ENCODE results near the gene RIPK4. TPM values are rescaled to one million over a fixed set of nuclear protein-coding genes. Genes with fewer than 3 reads are reported as not detected.

Gene RIPK4
- total and polyA plus RNA-seq, 4 donors = 4.7 to 22.6 (median 8.5) TPM

DNA sequence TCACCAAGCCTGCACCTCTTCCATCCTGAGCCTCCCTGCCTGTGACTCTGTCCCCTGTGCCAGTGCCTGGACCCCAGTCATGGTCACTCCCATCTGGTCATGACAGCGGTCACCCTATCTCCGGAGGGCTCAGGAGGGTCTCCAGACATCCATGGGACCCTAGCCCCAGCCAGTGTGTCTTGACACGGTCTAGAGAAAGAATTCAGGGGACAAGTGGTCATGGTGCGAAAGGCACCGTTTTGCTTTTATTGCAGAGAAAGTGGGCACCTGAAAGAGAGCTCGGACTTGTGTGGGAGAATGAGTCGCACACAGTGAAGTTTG lies 4.7 kb upstream of the RIPK4 start:
- Histone ChIP-seq H3K9me3 (ENCODE audit: control insufficient read depth in 4 of 4, low read length in 3 of 4) (no peaks in the 10 kb centered on the region), H3K36me3 (ENCODE audit: control insufficient read depth in 4 of 4, insufficient read depth in 3 of 4, low read depth in 1 of 4, low read length in 3 of 4) (no peaks in the 10 kb centered on the region), H3K4me3 (ENCODE audit: low read depth in 1 of 3, low read length in 3 of 3) (no peak overlapping the region), H3K27ac (ENCODE audit: low read depth in 1 of 2, low read length in 2 of 2) (no peak overlapping the region), H3K9ac (ENCODE audit: low read depth in 1 of 2, low read length in 2 of 2) (no peak overlapping the region), H3K4me1 (ENCODE audit: control insufficient read depth in 4 of 4, insufficient read depth in 4 of 4, low read length in 3 of 4) (peaks cover 2 to 21% (median 10%) of the 10 kb centered on the region in 4 donors), H3K27me3 (ENCODE audit: control insufficient read depth in 4 of 4, insufficient read depth in 4 of 4, low read length in 3 of 4) (no peaks in the 10 kb centered on the region)
- TF ChIP-seq HNF4A (conservative IDR thresholded peaks at IDR 0.05) (no peak), RAD21 (IDR thresholded peaks at IDR 0.05) (no peak), HNF4G (IDR thresholded peaks at IDR 0.05) (no peak), JUND (IDR thresholded peaks at IDR 0.05) (no peak), GABPA (IDR thresholded peaks at IDR 0.05 in 1 of 2, conservative IDR thresholded peaks at IDR 0.05 in 1 of 2) (no peak), SP1 (IDR thresholded peaks at IDR 0.05) (no peak), YY1 (IDR thresholded peaks at IDR 0.05) (no peak), EGR1 (IDR thresholded peaks at IDR 0.05; ENCODE audit: low read depth in 2 of 2) (no peak), NR2F2 (IDR thresholded peaks at IDR 0.05) (no peak), RXRA (IDR thresholded peaks at IDR 0.05) (no peak), TAF1 (conservative IDR thresholded peaks at IDR 0.05) (no peak), FOXA1 (IDR thresholded peaks at IDR 0.05) (no peak)
- TF ChIP-seq, protein P1, sequence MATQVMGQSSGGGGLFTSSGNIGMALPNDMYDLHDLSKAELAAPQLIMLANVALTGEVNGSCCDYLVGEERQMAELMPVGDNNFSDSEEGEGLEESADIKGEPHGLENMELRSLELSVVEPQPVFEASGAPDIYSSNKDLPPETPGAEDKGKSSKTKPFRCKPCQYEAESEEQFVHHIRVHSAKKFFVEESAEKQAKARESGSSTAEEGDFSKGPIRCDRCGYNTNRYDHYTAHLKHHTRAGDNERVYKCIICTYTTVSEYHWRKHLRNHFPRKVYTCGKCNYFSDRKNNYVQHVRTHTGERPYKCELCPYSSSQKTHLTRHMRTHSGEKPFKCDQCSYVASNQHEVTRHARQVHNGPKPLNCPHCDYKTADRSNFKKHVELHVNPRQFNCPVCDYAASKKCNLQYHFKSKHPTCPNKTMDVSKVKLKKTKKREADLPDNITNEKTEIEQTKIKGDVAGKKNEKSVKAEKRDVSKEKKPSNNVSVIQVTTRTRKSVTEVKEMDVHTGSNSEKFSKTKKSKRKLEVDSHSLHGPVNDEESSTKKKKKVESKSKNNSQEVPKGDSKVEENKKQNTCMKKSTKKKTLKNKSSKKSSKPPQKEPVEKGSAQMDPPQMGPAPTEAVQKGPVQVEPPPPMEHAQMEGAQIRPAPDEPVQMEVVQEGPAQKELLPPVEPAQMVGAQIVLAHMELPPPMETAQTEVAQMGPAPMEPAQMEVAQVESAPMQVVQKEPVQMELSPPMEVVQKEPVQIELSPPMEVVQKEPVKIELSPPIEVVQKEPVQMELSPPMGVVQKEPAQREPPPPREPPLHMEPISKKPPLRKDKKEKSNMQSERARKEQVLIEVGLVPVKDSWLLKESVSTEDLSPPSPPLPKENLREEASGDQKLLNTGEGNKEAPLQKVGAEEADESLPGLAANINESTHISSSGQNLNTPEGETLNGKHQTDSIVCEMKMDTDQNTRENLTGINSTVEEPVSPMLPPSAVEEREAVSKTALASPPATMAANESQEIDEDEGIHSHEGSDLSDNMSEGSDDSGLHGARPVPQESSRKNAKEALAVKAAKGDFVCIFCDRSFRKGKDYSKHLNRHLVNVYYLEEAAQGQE (IDR thresholded peaks at IDR 0.05) = no peak
- TF ChIP-seq, protein P2, sequence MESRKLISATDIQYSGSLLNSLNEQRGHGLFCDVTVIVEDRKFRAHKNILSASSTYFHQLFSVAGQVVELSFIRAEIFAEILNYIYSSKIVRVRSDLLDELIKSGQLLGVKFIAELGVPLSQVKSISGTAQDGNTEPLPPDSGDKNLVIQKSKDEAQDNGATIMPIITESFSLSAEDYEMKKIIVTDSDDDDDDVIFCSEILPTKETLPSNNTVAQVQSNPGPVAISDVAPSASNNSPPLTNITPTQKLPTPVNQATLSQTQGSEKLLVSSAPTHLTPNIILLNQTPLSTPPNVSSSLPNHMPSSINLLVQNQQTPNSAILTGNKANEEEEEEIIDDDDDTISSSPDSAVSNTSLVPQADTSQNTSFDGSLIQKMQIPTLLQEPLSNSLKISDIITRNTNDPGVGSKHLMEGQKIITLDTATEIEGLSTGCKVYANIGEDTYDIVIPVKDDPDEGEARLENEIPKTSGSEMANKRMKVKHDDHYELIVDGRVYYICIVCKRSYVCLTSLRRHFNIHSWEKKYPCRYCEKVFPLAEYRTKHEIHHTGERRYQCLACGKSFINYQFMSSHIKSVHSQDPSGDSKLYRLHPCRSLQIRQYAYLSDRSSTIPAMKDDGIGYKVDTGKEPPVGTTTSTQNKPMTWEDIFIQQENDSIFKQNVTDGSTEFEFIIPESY (IDR thresholded peaks at IDR 0.05) = no peak
- TF ChIP-seq, protein P3, sequence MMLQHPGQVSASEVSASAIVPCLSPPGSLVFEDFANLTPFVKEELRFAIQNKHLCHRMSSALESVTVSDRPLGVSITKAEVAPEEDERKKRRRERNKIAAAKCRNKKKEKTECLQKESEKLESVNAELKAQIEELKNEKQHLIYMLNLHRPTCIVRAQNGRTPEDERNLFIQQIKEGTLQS (IDR thresholded peaks at IDR 0.05) = no peak
- no peak for DNase-seq (ENCODE audit: low spot score)
- 96% methylated on average over 7 of the region's 7 CpGs for WGBS

DNA sequence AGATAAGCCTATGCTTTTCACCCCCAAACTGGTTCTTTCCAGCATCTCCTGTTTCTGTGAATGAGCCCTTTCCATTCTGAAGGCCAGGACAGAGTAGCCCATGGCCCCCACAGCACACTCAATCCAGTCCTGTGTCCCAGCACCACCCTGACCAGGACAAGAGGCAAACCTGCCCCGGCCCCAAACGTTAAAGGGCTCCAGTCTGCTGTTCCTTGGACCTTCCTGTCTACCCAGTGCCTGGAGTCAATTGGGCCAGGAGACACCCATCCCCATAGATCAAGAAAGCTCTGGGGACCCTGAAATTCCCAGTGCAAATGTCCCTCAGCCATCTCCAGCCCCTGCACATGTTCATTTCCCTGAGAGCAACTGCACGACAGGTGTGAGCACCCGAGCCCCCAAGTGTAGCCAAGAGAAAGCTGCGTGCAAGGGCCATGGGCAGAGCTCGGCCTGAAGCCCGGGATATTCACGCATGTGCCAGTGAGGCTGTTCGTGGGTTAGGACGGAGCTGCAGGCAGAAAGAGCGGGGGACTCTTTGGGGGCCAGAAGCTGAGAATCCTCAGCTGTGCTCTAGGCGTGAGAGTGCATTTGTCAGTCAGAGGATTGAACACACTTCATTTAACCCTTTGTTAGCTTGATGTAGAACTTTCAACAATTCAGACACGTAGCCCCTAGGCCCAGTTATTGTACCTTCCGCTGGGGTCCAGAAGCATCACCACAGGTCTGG lies 4.2 kb upstream of the RIPK4 start:
- Histone ChIP-seq H3K27ac (ENCODE audit: low read depth in 1 of 2, low read length in 2 of 2) (no peak overlapping the region), H3K4me3 (ENCODE audit: low read depth in 1 of 3, low read length in 3 of 3) (no peak overlapping the region), H3K36me3 (ENCODE audit: control insufficient read depth in 4 of 4, insufficient read depth in 3 of 4, low read depth in 1 of 4, low read length in 3 of 4) (no peaks in the 10 kb centered on the region), H3K9ac (ENCODE audit: low read depth in 1 of 2, low read length in 2 of 2) (no peak overlapping the region), H3K9me3 (ENCODE audit: control insufficient read depth in 4 of 4, low read length in 3 of 4) (no peaks in the 10 kb centered on the region), H3K4me1 (ENCODE audit: control insufficient read depth in 4 of 4, insufficient read depth in 4 of 4, low read length in 3 of 4) (peaks cover 2 to 21% (median 10%) of the 10 kb centered on the region in 4 donors), H3K27me3 (ENCODE audit: control insufficient read depth in 4 of 4, insufficient read depth in 4 of 4, low read length in 3 of 4) (no peaks in the 10 kb centered on the region)
- DNase-seq (ENCODE audit: low spot score) = no peak
- WGBS = 85% methylated on average over 14 of the region's 14 CpGs
- TF ChIP-seq, protein P2 (IDR thresholded peaks at IDR 0.05) = no peak
- TF ChIP-seq TAF1 (conservative IDR thresholded peaks at IDR 0.05) = no peak
- no peak for TF ChIP-seq EGR1 (IDR thresholded peaks at IDR 0.05; ENCODE audit: low read depth in 2 of 2)
- TF ChIP-seq, protein P3 (IDR thresholded peaks at IDR 0.05) = no peak
- TF ChIP-seq, protein P4, sequence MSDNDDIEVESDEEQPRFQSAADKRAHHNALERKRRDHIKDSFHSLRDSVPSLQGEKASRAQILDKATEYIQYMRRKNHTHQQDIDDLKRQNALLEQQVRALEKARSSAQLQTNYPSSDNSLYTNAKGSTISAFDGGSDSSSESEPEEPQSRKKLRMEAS (IDR thresholded peaks at IDR 0.05) = no peak
- TF ChIP-seq HNF4G (IDR thresholded peaks at IDR 0.05) = no peak
- no peak for TF ChIP-seq HNF4A (conservative IDR thresholded peaks at IDR 0.05)
- TF ChIP-seq RXRA (IDR thresholded peaks at IDR 0.05) = no peak
- no peak for TF ChIP-seq GABPA (IDR thresholded peaks at IDR 0.05 in 1 of 2, conservative IDR thresholded peaks at IDR 0.05 in 1 of 2)
- TF ChIP-seq SP1 (IDR thresholded peaks at IDR 0.05) = no peak
- no peak for TF ChIP-seq FOXA1 (IDR thresholded peaks at IDR 0.05)
- no peak for TF ChIP-seq JUND (IDR thresholded peaks at IDR 0.05)
- TF ChIP-seq, protein P1 (IDR thresholded peaks at IDR 0.05) = no peak
